H1 (cell line): ENCODE data around the gene RAD51C. TPM values are rescaled to one million over a fixed set of nuclear protein-coding genes. Genes with fewer than 3 reads are reported as not detected.

Source experiments
- ASH2L ChIP-seq: fragments of 200-600, 300-600 bp; sonication (generic); IDR thresholded peaks from one replicate; pipeline ENCODE4 v1.7.1; 2017; ENCODE audit warnings: low read length
- CREB1 ChIP-seq: IDR thresholded peaks from 2 replicates; pipeline ENCODE4 v1.6.1; 2012; ENCODE audit warnings: inconsistent platforms
- POU5F1 ChIP-seq: IDR thresholded peaks from 2 replicates; pipeline ENCODE4 v1.6.1; 2011; ENCODE audit warnings: low read depth, mild to moderate bottlenecking, low read length, moderate library complexity
- SIX5 ChIP-seq: IDR thresholded peaks from 2 replicates; pipeline ENCODE4 v1.6.1; 2011; ENCODE audit warnings: mild to moderate bottlenecking, low read depth, low read length
- polyA plus RNA-seq, 7 experiments: library from polyadenylated mRNA; depleted of rRNA in 3 of 7; stranded (reverse) in 5 of 7; unstranded in 2 of 7; fragments of >200 nt in 5 of 7; fragments of 200-250 nt in 2 of 7; gene quantifications; 1 replicate in 5 of 7; 2 replicates in 1 of 7; 4 replicates in 1 of 7; pipeline versions ENCODE4 v1.2.1 to v1.2.3, GENCODE V29; 2011 to 2013; ENCODE audit warnings: missing spikeins in 2 of 7, mixed read lengths in 2 of 7
- total RNA-seq: library from RNA; stranded (reverse); fragmentation: NEBNext Ultra II Directional; extraction: Animal tissue kit (Norgen Biotek cat#: 25700); gene quantifications from 2 replicates; pipeline ENCODE4 v1.2.1, GENCODE V29; 2021
- TF ChIP-seq, protein P1 (sequence below): IDR thresholded peaks from 2 replicates; pipeline ENCODE4 v1.6.1; 2012; ENCODE audit warnings: inconsistent platforms
- TF ChIP-seq, protein P2 (sequence below): IDR thresholded peaks from 2 replicates; pipeline ENCODE4 v1.6.1; 2011; ENCODE audit warnings: low read depth, mild to moderate bottlenecking, low read length; ENCODE audit not compliant: insufficient read depth
- TF ChIP-seq, protein P3 (sequence below): IDR thresholded peaks from 2 replicates; pipeline ENCODE4 v1.6.1; 2011; ENCODE audit warnings: low read length, improper control_type of control experiment

The RAD51C gene
- total and polyA plus RNA-seq, 2 of the 8 experiments (the other 6 are each of a cell fraction or from before 2014, with no cell fraction given): 10.4 to 21.7 TPM

DNA sequence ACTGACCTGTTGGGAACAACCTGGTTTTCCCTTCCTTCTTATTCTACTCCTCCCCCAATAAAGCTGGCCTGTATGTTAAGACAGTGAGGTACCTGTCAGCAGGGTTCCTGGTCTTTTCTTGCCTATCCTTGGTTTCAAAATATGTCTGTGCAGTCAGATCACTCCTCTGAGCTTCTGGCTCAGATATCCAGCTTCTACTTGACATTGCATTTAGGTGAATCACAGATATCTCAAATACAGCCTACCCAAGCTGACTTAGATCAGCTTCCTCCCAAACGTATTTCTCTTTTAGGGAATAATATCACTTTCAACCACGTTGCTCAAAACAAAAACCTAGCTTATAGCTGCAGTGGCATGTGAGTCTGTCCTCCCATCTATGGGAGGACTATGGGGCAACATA, 49.3 kb upstream of the RAD51C start (continued):
- TF ChIP-seq SIX5 (no peak), POU5F1 (no peak), ASH2L (no peak), CREB1 (no peak)
- TF ChIP-seq, protein P1, sequence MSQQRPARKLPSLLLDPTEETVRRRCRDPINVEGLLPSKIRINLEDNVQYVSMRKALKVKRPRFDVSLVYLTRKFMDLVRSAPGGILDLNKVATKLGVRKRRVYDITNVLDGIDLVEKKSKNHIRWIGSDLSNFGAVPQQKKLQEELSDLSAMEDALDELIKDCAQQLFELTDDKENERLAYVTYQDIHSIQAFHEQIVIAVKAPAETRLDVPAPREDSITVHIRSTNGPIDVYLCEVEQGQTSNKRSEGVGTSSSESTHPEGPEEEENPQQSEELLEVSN: no peak
- TF ChIP-seq, protein P2, sequence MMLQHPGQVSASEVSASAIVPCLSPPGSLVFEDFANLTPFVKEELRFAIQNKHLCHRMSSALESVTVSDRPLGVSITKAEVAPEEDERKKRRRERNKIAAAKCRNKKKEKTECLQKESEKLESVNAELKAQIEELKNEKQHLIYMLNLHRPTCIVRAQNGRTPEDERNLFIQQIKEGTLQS: no peak
- TF ChIP-seq, protein P3, sequence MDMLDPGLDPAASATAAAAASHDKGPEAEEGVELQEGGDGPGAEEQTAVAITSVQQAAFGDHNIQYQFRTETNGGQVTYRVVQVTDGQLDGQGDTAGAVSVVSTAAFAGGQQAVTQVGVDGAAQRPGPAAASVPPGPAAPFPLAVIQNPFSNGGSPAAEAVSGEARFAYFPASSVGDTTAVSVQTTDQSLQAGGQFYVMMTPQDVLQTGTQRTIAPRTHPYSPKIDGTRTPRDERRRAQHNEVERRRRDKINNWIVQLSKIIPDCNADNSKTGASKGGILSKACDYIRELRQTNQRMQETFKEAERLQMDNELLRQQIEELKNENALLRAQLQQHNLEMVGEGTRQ: no peak
